HG02970 (cell line): ENCODE data around the gene FOSL1.
"Not testable (repeated sequence)": the region's sequence is repeated elsewhere in the genome, so short reads cannot be mapped to it uniquely, and the experiment has no call there.

ENCODE experiments used
- ATAC-seq: cut with Tn5 transposase; IDR thresholded peaks from one replicate; pipeline ENCODE4 v1.9.1; 2021; ENCODE audit warnings: mild to moderate bottlenecking, moderate library complexity, moderate number of reproducible peaks; ENCODE audit not compliant: unreplicated experiment, low FRiP score

Gene FOSL1

DNA sequence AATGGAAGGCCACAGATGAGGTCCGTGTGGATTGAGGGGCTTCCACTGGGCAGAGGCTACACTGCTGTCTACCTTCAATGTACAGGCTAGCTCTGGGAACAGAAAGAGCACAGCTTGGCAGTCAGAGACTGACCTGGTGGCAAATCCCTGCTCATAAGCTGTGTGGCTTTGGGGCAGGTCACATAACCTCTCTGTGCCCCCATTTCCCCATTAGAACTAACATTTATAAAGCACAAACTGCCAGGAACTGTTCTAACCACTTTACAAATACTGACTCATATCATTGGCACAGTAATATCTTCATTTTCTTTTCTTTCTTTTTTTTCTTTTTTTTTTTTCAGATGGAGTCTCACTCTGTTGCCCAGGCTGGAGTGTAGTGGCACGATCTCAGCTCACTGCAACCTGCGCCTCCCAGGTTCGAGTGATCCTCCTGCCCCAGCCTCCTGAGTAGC lies 3.1 kb downstream of the FOSL1 start:
- ATAC-seq, result no peak

GRCh38 chr11:65896034-65896999 lies 3.9 kb downstream of the FOSL1 start:
- ATAC-seq, result no peak

GRCh38 chr11:65895482-65895981 lies 4.7 kb downstream of the FOSL1 start:
- ATAC-seq, result no peak

DNA sequence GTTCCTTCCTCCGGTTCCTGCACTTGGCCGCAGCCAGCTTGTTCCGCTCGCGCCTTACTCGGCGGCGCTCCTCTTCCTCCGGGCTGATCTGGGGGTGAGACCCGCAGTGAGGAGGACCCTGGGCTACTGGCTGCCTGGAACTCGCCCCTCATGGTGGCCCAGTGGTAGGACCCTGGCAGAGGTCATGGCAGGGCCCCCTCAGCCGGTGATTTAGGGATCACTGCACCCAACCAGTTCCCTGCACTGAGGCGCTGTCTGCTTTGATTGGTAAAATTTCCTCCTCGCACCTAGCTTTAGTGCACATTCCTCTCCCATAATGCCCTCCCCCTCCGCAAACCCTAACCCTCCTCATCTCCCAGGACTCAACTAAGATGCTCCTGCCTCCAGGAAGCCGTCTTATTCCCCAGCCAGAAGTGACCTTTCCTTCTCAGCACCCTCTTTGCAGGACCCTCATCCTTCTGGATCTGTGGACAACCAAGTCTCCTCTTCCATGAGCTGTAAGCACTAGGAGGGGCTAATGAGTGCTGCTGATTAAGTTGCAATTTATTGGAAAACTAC lies 6.1 kb downstream of the FOSL1 start:
- ATAC-seq, result no peak

- ATAC-seq, result no peak
Observed at GRCh38 chr11:65892661-65893317, 7.4 kb downstream of the FOSL1 start.

DNA sequence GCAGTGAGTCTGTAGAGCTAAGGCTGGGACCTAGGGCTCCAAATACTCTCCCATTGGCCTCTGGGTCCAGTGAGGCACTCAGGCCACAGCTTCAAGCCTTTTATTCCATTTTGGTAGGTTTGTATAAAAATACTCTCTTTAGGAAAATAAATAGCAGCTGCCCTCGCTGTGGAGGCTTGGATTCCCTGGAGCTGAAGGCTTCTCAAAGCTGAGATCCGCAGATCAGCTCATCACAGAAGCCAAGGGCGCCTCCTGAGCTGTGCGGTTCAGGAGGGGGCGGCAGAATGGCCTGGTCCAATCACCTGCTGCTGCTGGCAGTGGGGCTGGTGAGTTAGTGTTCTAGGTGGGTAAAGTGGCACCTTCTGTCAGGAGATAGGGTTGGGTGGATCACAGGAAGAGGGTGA lies 8.0 kb downstream of the FOSL1 start:
- ATAC-seq, result not testable (repeated sequence)

DNA sequence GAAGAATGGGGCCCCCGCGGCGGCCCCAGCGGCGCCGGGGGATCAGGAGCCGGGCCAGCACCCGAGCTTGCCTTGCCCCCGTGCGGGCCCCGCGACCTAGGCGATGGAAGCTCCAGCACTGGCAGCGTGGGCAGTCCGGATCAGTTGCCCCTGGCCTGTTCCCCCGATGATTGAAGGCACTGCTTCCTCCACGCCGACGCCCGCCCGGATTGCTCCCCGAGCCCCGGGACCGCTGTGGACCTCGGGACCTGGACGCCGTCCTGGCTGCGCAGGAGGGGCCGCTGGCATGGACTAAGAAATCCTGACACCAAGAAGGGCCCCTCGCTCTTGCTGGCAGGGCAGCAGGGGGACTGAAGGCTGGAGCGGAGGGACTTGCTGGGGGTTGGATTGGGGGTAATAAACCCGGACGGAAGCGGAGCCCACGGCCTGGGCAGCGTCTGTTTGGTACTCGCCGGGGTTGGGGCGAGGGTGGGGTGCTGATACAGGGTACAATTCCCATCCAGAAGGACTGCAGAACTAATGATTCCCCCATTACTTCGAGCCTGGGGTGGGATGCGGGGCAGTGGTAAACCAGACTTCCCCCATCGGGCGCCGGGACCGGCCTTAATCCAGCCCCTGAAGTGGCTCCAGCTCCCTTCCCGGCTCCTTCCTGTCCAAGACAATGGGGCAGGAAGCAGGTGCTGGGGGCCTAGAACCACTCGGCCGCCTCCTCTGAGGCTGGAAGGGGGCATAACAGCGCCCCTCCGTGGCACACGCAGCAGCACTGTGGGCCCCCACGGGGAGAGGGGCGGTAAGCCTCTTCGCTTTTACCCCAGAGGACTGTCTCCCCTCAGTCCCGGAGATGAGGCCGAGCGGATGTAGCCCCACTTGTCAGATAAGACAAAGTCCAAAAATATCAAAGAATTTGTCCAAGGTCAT lies 8.7 kb downstream of the FOSL1 start:
- no peak for ATAC-seq

- ATAC-seq, result peak; percentile 50
Observed at GRCh38 chr11:65890324-65891218, 9.6 kb downstream of the FOSL1 start, which contains the start of gene CCDC85B. Gene CCDC85B, plus strand, starts transcription at chr11:65890673. Its CDS starts 111 bp downstream, at chr11:65890784.

DNA sequence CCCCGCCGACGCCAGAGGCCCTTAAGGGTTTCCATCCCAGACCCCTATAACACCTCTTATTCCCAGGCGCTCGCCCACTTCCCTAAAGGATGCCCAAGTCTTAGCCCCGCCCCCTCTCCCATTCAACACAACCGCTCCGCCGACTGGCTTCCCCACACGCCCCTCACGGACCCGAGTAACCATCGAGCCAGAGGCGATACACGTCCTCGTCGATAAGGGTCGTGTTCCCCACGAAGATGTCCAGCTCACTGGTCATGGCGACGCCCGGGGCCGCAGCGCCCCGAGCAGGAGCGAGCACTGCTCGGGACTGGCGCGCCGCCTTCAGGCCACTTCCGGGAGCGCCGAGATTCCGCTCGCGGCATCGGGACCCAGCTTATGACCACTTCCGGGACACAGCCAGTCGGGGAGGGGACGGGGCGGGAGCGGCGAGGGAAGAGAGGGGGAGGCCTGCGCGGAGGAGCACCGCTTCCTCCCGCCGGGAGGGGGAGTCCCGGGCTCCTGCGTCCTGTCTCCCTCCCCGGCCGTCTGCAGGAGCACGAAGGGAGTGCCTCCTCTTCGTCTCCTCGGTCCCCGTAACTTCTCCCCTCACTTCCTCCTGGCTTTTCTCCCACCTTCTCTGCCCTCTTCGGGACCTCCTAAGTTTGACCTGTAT lies 11.9 kb downstream of the FOSL1 start, which contains the start of gene FIBP:
Gene FIBP, minus strand, starts transcription at position 309 of the 652 bp plus-strand sequence. Its CDS starts 53 bp downstream, at position 256.
- ATAC-seq, result peak; percentile 52

DNA sequence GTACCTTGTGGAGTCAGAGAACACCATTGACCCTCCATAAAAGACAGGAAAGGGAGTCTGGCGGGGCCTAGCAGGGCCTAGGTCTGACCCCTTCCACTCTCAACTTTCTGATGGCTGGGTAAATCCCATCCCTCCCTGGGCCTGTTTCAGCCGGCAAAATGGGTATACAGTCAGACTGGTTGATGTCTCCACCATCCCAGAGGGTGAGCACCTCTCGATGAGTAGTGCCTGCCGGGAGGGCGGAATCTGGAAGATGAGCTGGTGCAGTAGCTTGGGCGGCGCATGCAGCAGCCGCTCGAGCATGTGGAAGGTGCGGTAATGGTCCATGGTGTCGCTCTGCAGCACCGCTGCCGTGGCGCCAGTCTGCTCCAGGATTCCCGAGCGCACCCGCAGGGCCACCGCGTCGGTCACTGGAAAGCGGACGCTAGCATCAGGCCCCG lies 12.4 kb downstream of the FOSL1 start:
- ATAC-seq, result no peak

GRCh38 chr11:65886826-65887722 lies 13.1 kb downstream of the FOSL1 start:
- no peak for ATAC-seq

GRCh38 chr11:65885808-65886536 lies 14.2 kb downstream of the FOSL1 start:
- no peak for ATAC-seq

- no peak for ATAC-seq
Observed at GRCh38 chr11:65885231-65885630, 15.0 kb downstream of the FOSL1 start.

DNA sequence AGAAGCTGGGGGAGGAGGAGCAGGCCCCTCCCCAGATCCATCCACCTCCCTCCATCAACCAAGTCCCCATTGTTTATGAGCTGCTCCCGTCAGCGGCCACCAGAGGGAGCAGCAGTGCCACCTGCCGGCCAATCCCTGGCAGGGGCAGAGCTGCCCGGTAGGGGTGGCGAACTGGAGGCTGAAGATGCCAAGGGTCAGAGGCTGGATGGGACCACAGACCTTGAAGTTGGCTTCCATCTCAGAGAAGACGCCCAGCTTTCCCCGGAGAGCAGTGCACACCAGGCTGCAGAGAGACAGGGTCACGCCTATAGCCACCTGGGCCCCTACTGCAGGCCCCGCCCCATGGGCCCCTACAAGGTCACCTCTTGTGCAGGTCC lies 15.5 kb downstream of the FOSL1 start:
- ATAC-seq, result no peak

GRCh38 chr11:65883786-65884715 lies 16.1 kb downstream of the FOSL1 start:
- no peak for ATAC-seq
